Activated CD4-positive, alpha-beta T cell treated with anti-CD3 and anti-CD28 coated beads, Interleukin-2, amount 10 ng/mL, durations not matched to agents 7 days and 5 days (primary cell): ENCODE data around the gene DEFB132. TPM values are rescaled to one million over a fixed set of nuclear protein-coding genes. Genes with fewer than 3 reads are reported as not detected.

Experiments
- CTCF ChIA-PET: fragments of 350-600 bp; sonication (Branson Sonifier 250); formaldehyde crosslinking; loops from one replicate; lab custom pipeline; 2021; ENCODE audit warnings: antibody characterized with exemption; lab: Charles Lee
- POLR2A ChIA-PET: fragments of 350-600 bp; sonication (Branson Sonifier 250); formaldehyde crosslinking; loops from one replicate; lab custom pipeline; 2021; ENCODE audit warnings: antibody characterized with exemption; lab: Charles Lee
- DNase-seq: peaks from one replicate; pipeline ENCODE4 v3.0.0-alpha.2; 2020
- H3K27ac Mint-ChIP-seq: one replicate; pipeline ENCODE4 v1.8.0; 2021; ENCODE audit warnings: mild to moderate bottlenecking, moderate library complexity, mixed read lengths
- H3K27me3 Mint-ChIP-seq: one replicate; pipeline ENCODE4 v1.8.0; 2021; ENCODE audit warnings: mixed read lengths
- H3K36me3 Mint-ChIP-seq: one replicate; pipeline ENCODE4 v1.8.0; 2021; ENCODE audit warnings: low read depth, mixed read lengths
- H3K4me1 Mint-ChIP-seq: one replicate; pipeline ENCODE4 v1.8.0; 2021; ENCODE audit warnings: mixed read lengths
- H3K4me3 Mint-ChIP-seq: one replicate; pipeline ENCODE4 v1.8.0; 2021; ENCODE audit warnings: mild to moderate bottlenecking, moderate library complexity, mixed read lengths
- H3K9me3 Mint-ChIP-seq: one replicate; pipeline ENCODE4 v1.8.0; 2021; ENCODE audit warnings: mixed read lengths
- total RNA-seq, 2 experiments: library from RNA; stranded (reverse); gene quantifications; one replicate each; pipeline ENCODE4 v1.2.3, GENCODE V29; 2021

Gene DEFB132
- total RNA-seq, 2 experiments from 2014 or later = not detected

DNA sequence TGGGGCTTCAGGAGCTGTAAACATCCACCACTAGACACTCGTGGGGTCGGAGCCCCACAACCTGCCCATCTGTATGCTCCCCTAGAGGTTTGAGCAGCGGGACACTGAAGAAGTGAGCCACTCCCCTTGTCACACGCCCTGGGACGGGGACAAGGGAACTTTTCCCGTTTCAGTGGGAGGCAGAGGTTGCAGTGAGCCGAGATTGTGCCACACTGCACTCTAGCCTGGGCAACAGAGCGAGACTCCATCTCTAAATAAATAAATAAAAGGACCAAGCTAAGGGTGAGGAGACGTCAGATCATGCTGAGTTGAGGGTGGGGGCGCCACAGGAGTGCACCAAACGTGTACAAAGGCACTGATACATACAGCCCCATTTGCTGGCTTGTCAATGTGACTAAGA is 48.2 kb downstream of the DEFB132 start:
- H3K36me3 Mint-ChIP-seq = peaks cover 12% of the 10 kb centered on the region
- H3K4me3 Mint-ChIP-seq = no peak overlapping the region
- H3K4me1 Mint-ChIP-seq = peaks cover 27% of the 10 kb centered on the region
- CTCF ChIA-PET = interaction anchor here (0.6 kb wide), 1 partner anchor 18 kb away, joined by 3 read pairs; no protein-coding TSS in a partner anchor
- no peaks in the 10 kb centered on the region for H3K9me3 Mint-ChIP-seq
- H3K27me3 Mint-ChIP-seq = no peaks in the 10 kb centered on the region
- H3K27ac Mint-ChIP-seq = no peak overlapping the region
- DNase-seq = no peak
- POLR2A ChIA-PET = no interaction called here

GRCh38 chr20:308427-309038 is 51.0 kb downstream of the DEFB132 start:
- CTCF ChIA-PET = no interaction called here

GRCh38 chr20:309306-309840 is 51.8 kb downstream of the DEFB132 start:
- H3K4me3 Mint-ChIP-seq = no peak overlapping the region
- H3K36me3 Mint-ChIP-seq = no peaks in the 10 kb centered on the region
- no peak for DNase-seq
- H3K27ac Mint-ChIP-seq = peak overlapping the region; percentile 16
- H3K27me3 Mint-ChIP-seq = no peaks in the 10 kb centered on the region
- H3K4me1 Mint-ChIP-seq = peaks cover 13% of the 10 kb centered on the region
- H3K9me3 Mint-ChIP-seq = no peaks in the 10 kb centered on the region
- POLR2A ChIA-PET = no interaction called here
- CTCF ChIA-PET = interaction anchor here (1.1 to 1.5 kb wide), 2 partner anchors 10 to 15 kb away, joined by 3 to 5 read pairs; no protein-coding TSS in a partner anchor

More at GRCh38 chr20:308427-309038, 51.0 kb downstream of the DEFB132 start:
- no peaks in the 10 kb centered on the region for H3K27me3 Mint-ChIP-seq
- no peak overlapping the region for H3K4me3 Mint-ChIP-seq
- no peaks in the 10 kb centered on the region for H3K9me3 Mint-ChIP-seq
- peaks cover 13% of the 10 kb centered on the region for H3K4me1 Mint-ChIP-seq
- no peaks in the 10 kb centered on the region for H3K36me3 Mint-ChIP-seq
- no peak for DNase-seq
- POLR2A ChIA-PET = no interaction called here
- no peak overlapping the region for H3K27ac Mint-ChIP-seq

DNA sequence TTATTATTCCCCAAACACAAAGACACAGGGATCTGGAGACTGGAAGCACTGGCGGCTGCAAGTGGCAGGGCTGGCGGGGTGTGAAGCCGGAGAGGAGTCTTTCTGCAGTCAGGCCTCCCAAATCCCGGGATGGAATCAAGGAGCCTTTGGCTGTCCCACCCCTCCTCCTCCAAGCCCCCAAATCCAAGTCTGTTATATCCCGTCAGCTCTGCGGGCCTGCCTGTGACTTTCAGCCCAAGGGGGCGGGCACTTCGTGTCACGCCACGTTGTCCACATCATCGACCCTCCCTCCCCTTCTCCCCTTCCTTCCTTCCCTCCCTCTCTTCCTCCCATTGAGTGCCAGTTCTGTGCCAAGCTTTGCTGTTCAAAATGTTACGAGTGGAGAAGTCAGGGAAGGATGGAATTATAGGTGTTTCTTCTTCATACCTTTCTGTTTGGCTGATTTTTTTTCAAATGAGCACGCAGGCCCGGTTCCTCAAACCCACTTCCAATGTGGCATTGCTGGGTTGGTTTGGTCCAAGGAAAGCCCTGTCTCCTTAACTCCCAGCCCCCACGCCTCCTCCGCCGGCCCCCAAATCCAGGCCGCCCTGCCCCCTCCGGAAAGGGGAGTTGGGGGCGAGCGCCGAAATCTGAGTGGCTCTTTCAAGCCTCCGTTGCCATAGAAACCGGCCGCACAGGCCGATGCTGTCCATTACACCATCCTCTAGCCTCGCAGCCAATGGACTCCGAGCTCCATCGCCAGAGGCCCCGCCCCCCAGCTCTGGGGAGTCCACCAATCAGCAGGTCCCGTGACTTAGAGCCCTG is 52.5 kb downstream of the DEFB132 start:
- H3K9me3 Mint-ChIP-seq = no peaks in the 10 kb centered on the region
- H3K27me3 Mint-ChIP-seq = no peaks in the 10 kb centered on the region
- POLR2A ChIA-PET = no interaction called here
- no peaks in the 10 kb centered on the region for H3K36me3 Mint-ChIP-seq
- H3K27ac Mint-ChIP-seq = no peak overlapping the region
- peak; percentile 79 for DNase-seq
- CTCF ChIA-PET = interaction anchor here (0.5 to 2.5 kb wide), 6 partner anchors 11 to 226 kb away, joined by 3 to 12 read pairs (median 4); no protein-coding TSS in a partner anchor
- peaks cover 13% of the 10 kb centered on the region for H3K4me1 Mint-ChIP-seq
- H3K4me3 Mint-ChIP-seq = peak overlapping the region; percentile 50

DNA sequence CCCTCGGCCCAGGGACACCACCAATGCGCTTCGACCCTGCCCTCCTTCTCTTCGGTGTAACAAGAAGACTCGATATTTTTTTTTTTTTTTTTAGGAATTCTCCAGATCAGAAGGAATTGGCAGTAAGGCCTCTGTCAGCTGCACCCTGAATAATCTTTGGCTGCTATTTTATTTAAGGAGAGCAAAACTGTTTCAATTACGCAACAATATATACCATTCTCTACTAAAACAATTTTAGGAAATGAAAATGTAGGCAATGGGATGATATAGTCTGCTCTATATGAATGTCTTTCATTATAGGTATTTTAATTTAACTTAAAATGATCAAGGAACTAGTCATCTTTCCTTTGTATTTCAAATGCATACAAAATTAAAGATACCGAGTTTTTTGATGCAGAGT is 53.1 kb downstream of the DEFB132 start:
- no peak overlapping the region for H3K27ac Mint-ChIP-seq
- no peaks in the 10 kb centered on the region for H3K36me3 Mint-ChIP-seq
- CTCF ChIA-PET = interaction anchor here (0.5 to 2.5 kb wide), 5 partner anchors 13 to 226 kb away, joined by 3 to 12 read pairs (median 4); no protein-coding TSS in a partner anchor
- peak overlapping the region; percentile 50 for H3K4me3 Mint-ChIP-seq
- POLR2A ChIA-PET = no interaction called here
- no peaks in the 10 kb centered on the region for H3K27me3 Mint-ChIP-seq
- DNase-seq = no peak
- H3K9me3 Mint-ChIP-seq = no peaks in the 10 kb centered on the region
- peaks cover 13% of the 10 kb centered on the region for H3K4me1 Mint-ChIP-seq

Other genes with a start within 250 kb of the DEFB132 start
- not detected for gene DEFB125, start 170.1 kb upstream of the DEFB132 start, total RNA-seq
- gene DEFB126, start 115.1 kb upstream of the DEFB132 start, total RNA-seq = not detected
- gene DEFB127, start 100.3 kb upstream of the DEFB132 start, total RNA-seq = not detected
- gene DEFB128, start 68.0 kb upstream of the DEFB132 start, total RNA-seq = not detected
- gene DEFB129, start 30.5 kb upstream of the DEFB132 start, total RNA-seq = not detected
- gene C20orf96, start 33.0 kb downstream of the DEFB132 start, total RNA-seq = 1 to 10 TPM; 7.8 to 8.2 TPM
- 10 to 100 TPM; 26.4 to 27.1 TPM for gene ZCCHC3, start 39.8 kb downstream of the DEFB132 start, total RNA-seq
- 1 to 10 TPM; 5.6 to 6.0 TPM for gene SOX12, start 67.8 kb downstream of the DEFB132 start, total RNA-seq
- 1 to 10 TPM in 1 of 2 experiments, under 1 TPM in 1; 0.87 to 1.2 TPM for gene NRSN2, start 89.4 kb downstream of the DEFB132 start, total RNA-seq
- 10 to 100 TPM; 16.0 to 18.8 TPM for gene TRIB3, start 123.0 kb downstream of the DEFB132 start, total RNA-seq
- 100 to 1,000 TPM; 135 to 155 TPM for gene RBCK1, start 150.6 kb downstream of the DEFB132 start, total RNA-seq
- gene TBC1D20, start 204.8 kb downstream of the DEFB132 start, total RNA-seq = 10 to 100 TPM; 29.3 to 31.6 TPM